GM18909 (cell line): Measurements from ENCODE around the gene PFDN5.
"Not testable (repeated sequence)": the region's sequence is repeated elsewhere in the genome, so short reads cannot be mapped to it uniquely, and the experiment has no call there.

Experiments used
- ATAC-seq: cut with Tn5 transposase; IDR thresholded peaks from one replicate; pipeline ENCODE4 v1.9.1; 2021; ENCODE audit warnings: mild to moderate bottlenecking; ENCODE audit not compliant: unreplicated experiment, poor library complexity

PFDN5 gene

DNA sequence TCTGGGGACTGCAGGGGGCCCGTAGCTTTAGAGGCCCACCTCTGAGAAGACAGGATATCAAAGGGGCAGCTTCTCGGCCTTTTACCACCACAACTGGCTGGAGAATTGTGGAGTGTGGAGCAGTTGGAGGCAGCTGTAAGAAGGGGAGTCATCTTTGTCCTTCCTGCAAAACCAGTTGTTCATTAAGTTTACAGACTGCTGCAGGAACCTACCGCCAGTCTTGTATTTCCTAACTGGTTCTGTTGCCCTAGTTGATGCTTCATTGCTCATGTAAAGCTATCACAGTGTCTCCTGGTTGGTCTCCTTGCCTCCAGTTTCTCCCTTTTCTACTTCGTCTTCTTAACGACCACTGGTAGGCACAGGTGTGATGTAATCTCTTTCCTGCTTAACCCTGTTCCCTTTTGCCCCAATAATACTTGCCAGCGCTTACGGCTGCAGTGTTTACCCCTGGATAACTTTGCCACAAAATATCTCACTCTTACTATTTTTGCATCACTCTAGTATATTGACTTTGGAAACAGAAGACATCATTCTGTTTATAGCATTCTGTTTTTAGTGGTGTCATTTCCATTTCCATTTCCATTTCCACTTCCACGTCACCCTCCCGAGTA is 15.3 kb upstream of the PFDN5 start:
- no peak for ATAC-seq

DNA sequence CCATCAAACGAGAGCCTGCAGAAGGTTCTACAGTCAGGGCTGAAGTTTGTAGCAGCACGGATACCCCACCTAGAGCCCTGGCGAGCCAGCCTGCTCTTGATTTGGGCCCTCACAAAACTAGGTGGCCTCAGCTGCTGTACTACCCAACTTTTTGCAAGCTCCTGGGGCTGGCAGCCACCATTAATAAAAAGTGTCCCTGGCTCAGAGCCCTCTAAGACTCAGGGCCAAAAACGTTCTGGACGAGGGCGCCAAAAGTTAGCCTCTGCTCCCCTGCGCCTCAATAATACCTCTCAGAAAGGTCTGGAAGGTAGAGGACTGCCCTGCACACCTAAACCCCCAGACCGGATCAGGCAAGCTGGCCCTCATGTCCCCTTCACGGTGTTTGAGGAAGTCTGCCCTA is 8.9 kb upstream of the PFDN5 start:
- ATAC-seq = no peak

DNA sequence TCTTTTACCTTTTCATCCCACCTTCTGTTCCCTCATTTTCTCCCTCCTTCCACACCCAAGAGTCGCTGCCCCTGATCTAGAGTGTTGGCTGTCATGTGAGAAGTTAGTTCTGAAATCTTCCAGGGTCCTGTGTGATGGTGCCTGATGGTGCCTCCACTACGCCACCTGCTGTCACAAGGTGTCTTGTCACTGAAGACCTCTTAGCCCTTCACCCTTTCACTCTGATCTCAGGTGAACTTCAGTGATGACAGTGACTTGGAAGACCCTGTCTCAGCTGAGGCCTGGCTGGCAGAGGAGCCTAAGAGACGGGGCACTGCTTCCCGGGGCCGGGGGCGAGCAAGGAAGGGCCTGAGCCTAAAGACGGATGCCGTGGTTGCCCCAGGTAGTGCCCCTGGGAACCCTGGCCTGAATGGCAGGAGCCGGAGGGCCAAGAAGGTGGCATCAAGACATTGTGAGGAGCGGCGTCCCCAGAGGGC is 7.6 kb upstream of the PFDN5 start:
- no peak for ATAC-seq

DNA sequence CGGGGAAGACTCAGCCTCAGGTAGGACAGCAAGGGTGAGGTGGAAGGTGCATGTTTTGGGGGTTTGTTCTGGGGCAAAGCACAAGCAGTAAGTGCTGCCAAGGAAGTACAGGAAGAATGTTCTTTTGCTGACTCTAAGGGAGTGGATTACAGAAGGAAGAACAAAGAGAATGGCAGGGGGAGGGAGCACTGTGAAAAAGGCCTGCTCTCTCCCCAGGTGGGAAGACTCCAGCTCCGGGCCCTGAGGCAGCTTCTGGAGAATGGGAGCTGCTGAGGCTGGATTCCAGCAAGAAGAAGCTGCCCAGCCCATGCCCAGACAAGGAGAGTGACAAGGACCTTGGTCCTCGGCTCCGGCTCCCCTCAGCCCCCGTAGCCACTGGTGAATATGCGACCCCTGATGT is 7.0 kb upstream of the PFDN5 start:
- no peak for ATAC-seq

DNA sequence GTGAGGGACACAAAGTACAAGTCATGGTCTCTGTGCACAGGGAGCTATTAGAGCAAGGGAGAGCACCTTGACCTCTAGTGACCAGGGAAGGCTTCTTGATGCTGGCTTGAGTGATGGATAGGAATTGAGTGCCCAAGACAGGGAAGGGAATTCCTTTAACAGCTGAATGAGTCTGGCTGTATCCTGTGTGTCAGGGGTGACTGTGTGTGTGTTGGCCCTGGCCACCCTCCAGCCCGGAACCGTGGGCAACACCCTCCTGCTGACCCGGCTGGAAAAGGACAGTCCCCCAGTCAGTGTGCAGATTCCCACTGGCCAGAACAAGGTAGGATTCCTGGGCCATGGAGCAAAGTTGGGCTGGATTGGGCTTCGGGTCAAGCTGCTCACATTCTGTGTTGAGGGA is 5.5 kb upstream of the PFDN5 start:
- no peak for ATAC-seq

DNA sequence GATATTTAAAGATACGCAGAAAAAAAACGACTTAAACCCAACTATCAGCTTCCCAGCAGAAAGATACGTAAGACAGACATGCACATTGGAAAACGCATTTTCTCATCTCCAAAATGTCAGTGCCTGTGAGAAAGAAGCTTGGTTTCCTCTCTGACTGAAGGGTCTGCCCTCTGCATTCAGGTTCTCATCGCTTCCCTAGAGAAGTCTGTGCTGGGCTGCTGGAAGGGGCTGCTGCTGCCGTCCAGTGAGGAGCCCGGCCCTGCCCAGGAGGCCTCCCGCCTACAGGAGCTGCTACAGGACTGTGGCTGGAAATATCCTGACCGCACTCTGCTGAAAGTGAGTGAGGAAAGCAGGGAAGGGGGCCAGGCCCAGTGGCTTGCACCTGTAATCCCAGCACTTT is 4.7 kb upstream of the PFDN5 start:
- ATAC-seq = no peak

DNA sequence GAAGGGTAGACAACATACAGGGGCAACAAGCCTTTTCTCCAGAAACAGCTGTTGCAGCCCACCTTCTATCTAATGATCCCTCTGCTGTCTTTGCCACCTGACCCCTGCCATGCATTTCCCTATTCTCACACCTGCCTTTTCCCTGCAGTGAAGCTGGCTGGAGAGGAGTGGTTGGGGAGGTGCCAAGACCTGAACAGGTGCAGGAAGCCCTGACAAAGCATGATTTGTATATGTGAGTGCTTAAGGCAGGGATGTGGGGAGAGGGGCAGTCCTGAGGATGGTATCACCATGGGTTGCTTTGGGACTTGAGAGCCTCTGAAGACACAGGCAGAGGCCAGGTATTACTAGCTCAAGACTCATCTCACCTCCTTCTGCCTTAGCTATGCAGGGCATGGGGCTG is 2.9 kb upstream of the PFDN5 start:
- ATAC-seq = no peak

DNA sequence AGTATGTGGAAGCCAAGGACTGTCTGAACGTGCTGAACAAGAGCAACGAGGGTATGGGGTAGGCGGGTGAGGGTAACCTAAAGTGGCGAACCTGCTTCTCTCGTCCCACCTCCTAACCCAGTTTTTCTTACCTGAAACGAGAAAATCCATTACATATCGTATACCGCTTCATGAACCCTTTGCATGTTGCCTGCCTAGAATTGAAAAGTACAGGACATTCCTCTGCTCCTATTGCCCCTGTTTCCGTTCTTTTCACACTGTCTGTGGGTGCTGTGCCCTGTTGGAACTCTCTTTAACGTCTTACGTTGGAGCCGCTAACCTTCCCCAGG is 513 bp downstream of the PFDN5 start:
- no peak for ATAC-seq

DNA sequence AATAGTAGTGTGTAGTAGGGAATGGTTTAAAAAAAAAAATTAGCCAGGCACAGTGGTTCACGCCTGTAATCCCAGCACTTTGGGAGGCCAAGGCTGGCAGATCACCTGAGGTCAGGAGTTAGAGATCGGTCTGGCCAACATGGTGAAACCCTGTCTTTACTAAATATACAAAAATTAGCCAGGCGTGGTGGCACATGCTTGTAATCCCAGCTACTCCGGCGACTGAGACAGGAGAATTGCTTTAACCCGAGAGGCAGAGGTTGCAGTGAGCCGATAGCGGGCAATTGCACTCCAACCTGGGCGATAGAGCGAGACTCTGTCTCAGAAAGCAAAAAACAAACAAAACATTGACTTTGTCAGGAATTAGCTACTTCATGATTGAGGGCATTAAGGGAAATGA is 1.8 kb downstream of the PFDN5 start:
- ATAC-seq = not testable (repeated sequence)

DNA sequence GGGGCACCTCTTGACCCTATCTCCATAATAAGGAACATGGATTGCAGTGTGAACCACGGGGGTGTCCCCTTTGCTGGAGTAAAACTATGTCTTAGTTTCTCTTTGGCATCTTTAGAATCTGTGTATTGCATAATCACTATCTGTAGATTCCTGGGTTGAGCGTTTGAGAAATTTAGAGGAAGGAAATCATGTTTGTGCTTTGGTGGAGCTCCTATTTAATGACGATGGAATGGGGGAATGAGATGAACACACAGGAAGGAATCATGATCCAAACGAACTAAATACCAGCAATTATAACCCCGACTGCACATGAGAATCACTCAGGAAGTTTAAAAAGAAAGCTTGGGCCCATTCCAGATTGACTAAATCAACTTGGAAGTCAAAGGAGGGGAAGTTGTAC is 2.8 kb downstream of the PFDN5 start:
- ATAC-seq = no peak

DNA sequence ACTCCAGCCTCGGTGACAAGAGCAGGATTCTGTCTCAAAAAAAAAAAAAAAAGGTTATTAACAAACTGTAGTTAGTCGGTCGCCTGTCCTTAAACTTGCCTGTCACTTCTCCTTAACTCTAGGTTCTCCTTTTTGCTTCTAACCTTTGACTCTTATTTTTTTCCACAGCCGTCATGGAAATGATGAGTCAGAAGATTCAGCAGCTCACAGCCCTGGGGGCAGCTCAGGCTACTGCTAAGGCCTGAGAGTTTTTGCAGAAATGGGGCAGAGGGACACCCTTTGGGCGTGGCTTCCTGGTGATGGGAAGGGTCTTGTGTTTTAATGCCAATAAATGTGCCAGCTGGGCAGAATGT is 3.7 kb downstream of the PFDN5 start:
- ATAC-seq = no peak

DNA sequence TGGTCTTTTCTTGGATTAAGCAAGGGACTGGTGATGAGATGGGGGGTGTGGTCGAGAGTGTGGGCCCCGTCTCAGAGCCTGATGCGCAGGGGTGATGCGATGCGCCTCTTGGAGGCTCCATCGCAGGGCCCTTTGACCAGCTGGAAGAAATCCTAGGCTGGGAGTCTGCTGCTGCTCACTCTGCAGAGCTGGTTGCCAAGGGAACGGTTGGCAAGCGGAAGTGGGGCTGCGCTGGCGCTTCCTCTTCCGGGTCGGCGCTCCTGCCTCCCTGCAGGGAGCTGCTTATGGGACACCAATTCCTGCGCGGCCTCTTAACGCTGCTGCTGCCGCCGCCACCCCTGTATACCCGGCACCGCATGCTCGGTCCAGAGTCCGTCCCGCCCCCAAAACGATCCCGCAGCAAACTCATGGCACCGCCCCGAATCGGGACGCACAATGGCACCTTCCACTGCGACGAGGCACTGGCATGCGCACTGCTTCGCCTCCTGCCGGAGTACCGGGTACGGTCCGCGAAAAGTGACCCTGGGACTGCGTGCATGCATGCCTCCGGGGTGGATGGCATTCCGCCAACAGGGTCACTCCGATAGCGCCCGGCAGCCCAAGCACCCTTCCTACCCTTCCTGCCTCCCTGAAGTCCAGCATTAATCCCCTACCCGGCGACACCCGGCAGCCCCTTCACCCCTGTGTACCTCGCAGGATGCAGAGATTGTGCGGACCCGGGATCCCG is 4.3 kb downstream of the PFDN5 start, which contains the start of gene MYG1:
Gene MYG1, plus strand, starts transcription at position 242 of the 727 bp plus-strand sequence. Its CDS starts 43 bp downstream, at position 285.
- peak; percentile 74 for ATAC-seq

DNA sequence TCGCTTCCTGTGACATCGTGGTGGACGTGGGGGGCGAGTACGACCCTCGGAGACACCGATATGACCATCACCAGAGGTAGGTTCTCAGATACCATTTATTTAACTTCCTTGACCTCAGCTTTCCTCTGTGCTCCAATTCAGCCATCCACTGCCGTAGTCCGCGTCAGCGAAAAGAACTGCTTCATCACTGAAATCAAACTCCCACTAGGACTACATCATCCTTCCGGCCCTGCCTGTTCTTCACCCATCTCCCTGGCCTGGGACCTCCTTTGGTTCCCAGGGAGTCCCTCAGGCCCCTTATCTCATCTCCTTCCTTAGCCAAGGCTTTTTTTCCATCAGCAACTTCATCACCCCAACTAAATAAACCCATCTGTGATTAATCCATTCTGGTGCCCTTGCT is 4.8 kb downstream of the PFDN5 start:
- no peak for ATAC-seq

DNA sequence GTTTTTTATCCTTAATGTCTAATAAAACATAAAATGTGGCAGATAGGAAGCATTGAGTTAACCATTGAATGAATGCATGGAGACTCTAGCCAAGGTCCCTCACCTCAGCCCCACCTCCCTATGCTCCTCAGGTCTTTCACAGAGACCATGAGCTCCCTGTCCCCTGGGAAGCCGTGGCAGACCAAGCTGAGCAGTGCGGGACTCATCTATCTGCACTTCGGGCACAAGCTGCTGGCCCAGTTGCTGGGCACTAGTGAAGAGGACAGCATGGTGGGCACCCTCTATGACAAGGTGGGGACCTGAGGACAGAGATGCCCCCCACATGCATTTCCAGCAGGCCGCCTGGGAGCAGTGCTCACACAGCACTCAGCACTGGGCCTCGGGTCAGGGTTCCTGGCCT is 7.6 kb downstream of the PFDN5 start:
- ATAC-seq = no peak

DNA sequence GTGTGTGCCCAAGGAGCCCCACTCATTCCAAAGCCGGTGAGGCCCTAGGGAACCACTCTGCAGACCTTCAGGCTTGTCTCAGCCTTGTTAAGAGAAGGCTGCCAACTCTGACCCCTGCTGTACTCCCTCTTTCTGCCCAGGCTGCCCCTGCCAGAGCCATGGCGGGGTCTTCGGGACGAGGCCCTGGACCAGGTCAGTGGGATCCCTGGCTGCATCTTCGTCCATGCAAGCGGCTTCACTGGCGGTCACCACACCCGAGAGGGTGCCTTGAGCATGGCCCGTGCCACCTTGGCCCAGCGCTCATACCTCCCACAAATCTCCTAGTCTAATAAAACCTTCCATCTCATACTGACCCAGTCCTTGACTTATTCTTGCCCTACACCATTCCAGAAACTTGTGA is 11.5 kb downstream of the PFDN5 start:
- ATAC-seq = no peak

DNA sequence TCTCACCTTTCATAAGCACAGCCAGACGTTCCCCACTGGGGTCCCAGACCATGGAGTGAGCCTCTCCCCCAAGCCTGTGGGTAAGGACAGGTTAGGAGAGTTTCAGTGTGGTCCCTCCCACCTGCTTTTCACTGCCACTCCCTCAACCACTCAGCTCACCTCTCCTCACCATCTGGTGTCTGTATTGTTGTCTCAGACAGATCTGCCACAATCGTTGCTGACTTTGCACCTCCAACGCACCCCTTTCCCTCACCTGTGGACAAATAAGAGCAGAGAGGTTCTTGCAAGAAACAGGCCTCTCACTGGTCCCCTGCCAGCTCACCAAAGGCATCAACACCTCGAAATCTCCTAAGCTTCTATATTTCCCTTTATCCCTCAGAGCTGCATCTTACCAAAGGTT is 12.9 kb downstream of the PFDN5 start:
- ATAC-seq = no peak

DNA sequence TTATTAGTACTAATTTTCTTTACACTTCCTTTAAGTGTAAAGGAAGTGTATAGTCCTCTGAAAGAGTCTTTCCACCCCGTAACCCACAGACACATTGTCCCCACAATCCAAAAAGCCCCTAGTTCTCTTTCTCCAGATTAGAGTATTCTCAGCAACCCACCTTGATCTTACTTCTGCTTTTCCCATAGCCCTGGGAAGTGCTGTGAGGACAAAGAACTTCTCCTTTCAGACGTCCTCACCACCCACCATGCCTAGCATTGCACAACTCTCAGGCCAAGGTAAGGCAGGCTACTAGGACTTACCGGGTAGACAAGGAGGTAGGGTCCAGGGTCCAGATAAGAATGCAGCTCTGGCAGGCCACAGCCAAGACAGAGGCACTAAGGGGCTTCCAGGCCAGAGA is 18.7 kb downstream of the PFDN5 start:
- no peak for ATAC-seq

DNA sequence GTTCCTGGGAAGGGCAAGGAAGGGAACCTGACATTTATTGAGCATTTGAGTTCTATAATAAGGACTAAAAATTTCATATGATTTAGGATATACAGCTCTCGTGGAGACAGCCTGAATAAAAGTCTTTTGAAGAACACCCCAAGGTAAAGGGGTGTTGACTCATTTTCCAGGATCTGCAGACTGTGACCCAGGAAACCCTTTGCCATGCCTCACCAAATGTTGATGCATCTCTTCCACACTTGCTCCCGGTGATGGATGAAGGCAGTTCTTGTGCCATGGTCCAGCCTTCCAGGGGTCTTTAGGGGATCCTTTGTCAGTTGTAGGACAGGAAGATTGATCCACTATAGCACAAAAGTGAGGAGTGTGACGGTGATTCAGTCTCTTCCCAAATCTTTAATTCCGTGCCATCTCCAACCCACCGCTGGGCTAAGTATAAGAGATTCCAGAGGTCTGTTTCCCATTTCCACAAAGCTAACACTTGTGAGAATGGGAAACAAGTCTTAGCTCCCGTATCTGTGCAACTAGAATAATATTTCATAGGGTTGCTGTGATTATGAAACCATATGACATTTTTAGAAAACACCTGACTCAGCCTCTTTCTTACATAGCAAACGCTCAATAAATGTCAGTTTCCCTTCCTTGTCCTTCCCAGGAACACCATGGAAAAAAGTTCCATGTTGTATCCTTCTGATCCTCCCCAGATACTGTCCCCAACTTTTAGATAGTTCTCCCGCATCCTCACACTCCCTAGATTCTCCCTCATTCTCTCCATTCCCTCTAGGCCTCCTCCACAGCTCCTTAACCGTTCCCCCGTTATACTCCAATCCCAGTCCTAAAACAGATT is 25.2 kb downstream of the PFDN5 start:
- ATAC-seq = no peak

DNA sequence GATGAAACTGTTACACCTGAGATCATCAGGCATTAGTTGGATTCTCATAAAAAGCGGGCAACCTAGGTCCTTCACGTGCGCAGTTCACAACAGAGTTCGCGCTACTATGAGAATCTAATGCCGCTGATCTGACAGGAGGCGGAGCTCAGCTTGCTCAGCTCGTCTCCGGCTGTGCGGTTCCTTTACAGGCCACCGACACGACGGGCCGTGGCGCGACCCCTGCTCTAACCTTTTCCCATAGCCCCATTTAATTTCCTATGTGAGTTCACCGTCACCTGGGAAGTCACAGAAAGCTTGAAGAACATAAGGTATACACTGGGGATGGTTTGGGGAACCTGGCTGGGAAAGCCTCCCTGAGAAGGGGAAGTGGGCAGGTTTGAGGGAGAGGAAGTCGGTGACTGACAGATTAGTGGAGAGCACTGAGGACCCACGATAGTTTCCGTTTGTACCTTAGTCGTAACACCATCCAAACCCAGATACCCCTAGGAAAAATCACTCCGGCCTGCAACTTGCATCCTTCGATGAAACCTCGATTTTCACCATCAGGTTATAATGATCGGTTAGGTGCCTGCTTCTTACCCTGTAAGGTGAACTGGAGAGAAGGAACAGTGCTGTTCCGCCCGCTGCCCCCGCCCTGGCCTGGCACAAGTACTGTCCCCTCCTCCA is 28.9 kb downstream of the PFDN5 start:
- peak; percentile 34 for ATAC-seq

DNA sequence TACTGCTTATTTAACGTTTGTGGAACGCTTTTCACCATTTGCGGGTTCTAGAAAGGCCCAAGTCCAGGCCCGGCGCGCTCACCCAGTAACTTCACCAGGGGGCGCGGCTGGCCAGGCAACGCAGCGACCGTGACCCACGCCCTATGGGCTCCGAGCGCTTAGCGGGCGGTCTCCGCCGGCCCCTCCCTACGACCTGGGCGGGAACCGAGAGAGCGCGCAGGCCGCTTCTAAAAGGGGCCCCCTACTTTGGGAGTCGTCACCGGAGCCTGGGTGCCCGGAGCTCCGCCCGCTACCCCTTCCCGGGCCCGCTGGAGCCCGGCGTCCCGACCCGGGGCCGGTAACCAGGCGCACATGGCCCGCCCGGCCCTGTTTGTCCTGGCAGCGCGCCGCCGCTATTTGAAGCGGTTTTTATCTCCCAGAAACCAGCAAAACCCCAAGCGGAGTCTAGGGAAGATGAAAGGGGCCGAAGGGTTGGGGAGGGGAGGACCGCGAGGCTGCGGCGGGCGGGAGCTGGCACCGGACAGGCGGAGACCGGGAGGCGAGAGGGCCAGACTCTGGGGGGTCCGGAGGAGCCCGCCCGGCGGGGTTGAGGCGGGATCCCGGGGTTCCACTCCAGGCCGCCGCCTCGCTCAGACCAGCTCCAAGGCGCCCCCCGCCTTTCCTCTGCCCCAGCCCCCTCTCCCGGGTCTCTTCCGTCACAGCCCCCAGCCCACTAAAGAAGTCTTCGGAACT is 29.6 kb downstream of the PFDN5 start:
- ATAC-seq = peak; percentile 54
